Panc1 (cell line): ENCODE measurements around the gene MPP2. TPM values are rescaled to one million over a fixed set of nuclear protein-coding genes. Genes with fewer than 3 reads are reported as not detected.

Source experiments
- ATAC-seq: fragments of 200-7000 bp; cut with Tn5 transposase; 2 replicates; pipeline ENCODE4 v1.9.1; 2020; ENCODE audit warnings: mild to moderate bottlenecking, moderate library complexity
- BruUV-seq: library from RNA; stranded (reverse); fragments of 400-500 nt; replicated peaks from 2 replicates; lab custom pipeline; 2021; lab: Mats Ljungman, UMichigan
- CTCF ChIA-PET: fragments of 300-600 bp; sonication (Branson Sonifier 250); formaldehyde crosslinking; loops from one replicate; lab custom pipeline; 2022; ENCODE audit warnings: antibody characterized with exemption; lab: Charles Lee
- POLR2A ChIA-PET: fragments of 300-600 bp; sonication (Branson Sonifier 250); formaldehyde crosslinking; loops from one replicate; lab custom pipeline; 2022; ENCODE audit warnings: antibody characterized with exemption; lab: Charles Lee
- DNase-seq: peaks from one replicate; pipeline ENCODE4 v3.0.0-alpha.2; 2010; ENCODE audit warnings: low read depth, low spot score
- H3K27ac ChIP-seq: 2 replicates; pipeline ENCODE4 v1.5.1; 2011; ENCODE audit warnings: mild to moderate bottlenecking, low read length, inconsistent platforms
- H3K27me3 ChIP-seq: fragments of 200-500 bp; sonication (Bioruptor generic); 2 replicates; pipeline ENCODE4 v1.6.0; 2014; ENCODE audit warnings: low read length, inconsistent platforms; ENCODE audit not compliant: control insufficient read depth, insufficient read depth
- H3K36me3 ChIP-seq: fragments of 200-500 bp; sonication (Bioruptor generic); 2 replicates; pipeline ENCODE4 v1.5.1; 2014; ENCODE audit warnings: inconsistent platforms, mild to moderate bottlenecking, low read length, moderate library complexity; ENCODE audit not compliant: control insufficient read depth, insufficient read depth
- H3K4me1 ChIP-seq: 2 replicates; pipeline ENCODE4 v1.5.1; 2011; ENCODE audit warnings: inconsistent platforms, mild to moderate bottlenecking, low read length, moderate library complexity; ENCODE audit not compliant: control insufficient read depth, insufficient read depth
- H3K4me3 ChIP-seq, 2 experiments: 2 replicates each; pipeline ENCODE4 v1.5.1; 2011 to 2012; ENCODE audit warnings: low read depth in 2 of 2, low read length in 2 of 2, mild to moderate bottlenecking in 2 of 2, inconsistent platforms in 1 of 2, moderate library complexity in 1 of 2
- H3K9me3 ChIP-seq: fragments of 200-500 bp; sonication (Bioruptor generic); 2 replicates; pipeline ENCODE4 v1.5.1; 2014; ENCODE audit warnings: low read depth, mild to moderate bottlenecking, inconsistent platforms, low read length, moderate library complexity; ENCODE audit not compliant: control insufficient read depth, insufficient read depth
- POLR2AphosphoS5 ChIP-seq: IDR thresholded peaks from 2 replicates; pipeline ENCODE4 v1.6.1; 2012; ENCODE audit warnings: mild to moderate bottlenecking, low read depth, low read length, moderate library complexity
- REST ChIP-seq, 2 experiments: IDR thresholded peaks; 2 replicates each; pipeline ENCODE4 v1.6.1; 2011 to 2012; ENCODE audit warnings: low read depth in 2 of 2, control low read depth in 1 of 2, low read length in 1 of 2, mild to moderate bottlenecking in 1 of 2, moderate library complexity in 1 of 2; ENCODE audit not compliant: insufficient read depth in 1 of 2
- SIN3A ChIP-seq: IDR thresholded peaks from 2 replicates; pipeline ENCODE4 v1.6.1; 2012; ENCODE audit warnings: low read depth, mild to moderate bottlenecking, low read length, moderate library complexity, borderline replicate concordance; ENCODE audit not compliant: insufficient read depth
- TCF7L2 ChIP-seq: IDR thresholded peaks from 2 replicates; pipeline ENCODE4 v1.6.1; 2011; ENCODE audit warnings: mild to moderate bottlenecking, low read depth, low read length, inconsistent platforms
- in situ Hi-C: cut with HindIII; loops from 2 replicates; pipeline ENCODE4 v1.10.0; 2016; ENCODE audit warnings: low sequenced_read_pairs, low pct_unique_long_range_greater_than_20kb
- intact Hi-C: fragments of 100-400 bp; cut with micrococcal nuclease; formaldehyde crosslinking; loops from one replicate; pipeline ENCODE4 v1.10.0; 2022; ENCODE audit not compliant: unreplicated experiment
- total RNA-seq: library from RNA; stranded (reverse); gene quantifications from one replicate; pipeline ENCODE4 v1.2.1, GENCODE V29; 2021; ENCODE audit not compliant: unreplicated experiment
- TF ChIP-seq, protein P1 (sequence below): fragments of 450-650 bp; IDR thresholded peaks from 2 replicates; pipeline ENCODE4 v1.5.1; 2017; ENCODE audit warnings: mild to moderate bottlenecking

The MPP2 gene
- total RNA-seq, 1 experiment from 2014 or later = 3.5 TPM

DNA sequence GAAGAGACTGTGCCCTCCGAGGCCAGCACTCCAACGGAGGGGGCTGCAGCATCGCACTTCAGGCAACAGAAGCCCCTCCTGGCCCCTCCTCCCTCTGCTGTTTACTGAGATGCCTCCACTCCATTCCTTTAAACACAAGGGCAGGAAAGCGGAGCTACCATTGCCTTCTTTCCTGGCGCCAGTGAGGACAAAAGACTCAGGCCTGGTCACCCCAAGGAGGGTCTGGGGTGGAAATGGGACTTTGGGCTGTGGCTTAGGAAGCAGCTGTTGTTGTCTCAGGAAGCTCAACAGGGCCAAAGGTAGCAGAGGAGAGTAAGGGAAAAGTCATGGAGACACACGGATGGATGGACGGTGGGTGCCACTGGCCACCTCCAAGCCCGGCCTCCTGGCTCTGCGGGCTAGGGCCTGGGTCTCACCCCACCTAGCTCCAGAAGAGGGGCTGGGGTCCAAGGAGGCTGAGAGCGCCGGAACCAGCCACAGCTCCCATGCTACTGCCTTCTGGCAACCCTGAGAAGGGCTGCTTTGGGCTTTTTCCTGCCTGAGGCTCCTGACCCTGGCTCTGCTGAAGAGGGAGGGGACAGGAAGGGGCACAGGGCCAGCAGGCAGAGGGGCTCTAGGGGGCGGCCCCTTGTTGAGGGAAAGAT, 49.3 kb downstream of the MPP2 start:
- Histone ChIP-seq H3K4me3 (no peak overlapping the region), H3K9me3 (no peaks in the 10 kb centered on the region), H3K27ac (no peak overlapping the region), H3K27me3 (no peaks in the 10 kb centered on the region), H3K36me3 (no peaks in the 10 kb centered on the region), H3K4me1 (no peaks in the 10 kb centered on the region)
- CTCF ChIA-PET = no interaction called here
- in situ Hi-C loops = no loop called here
- BruUV-seq = no TSS peak
- ATAC-seq = no peak
- TF ChIP-seq, protein P1, sequence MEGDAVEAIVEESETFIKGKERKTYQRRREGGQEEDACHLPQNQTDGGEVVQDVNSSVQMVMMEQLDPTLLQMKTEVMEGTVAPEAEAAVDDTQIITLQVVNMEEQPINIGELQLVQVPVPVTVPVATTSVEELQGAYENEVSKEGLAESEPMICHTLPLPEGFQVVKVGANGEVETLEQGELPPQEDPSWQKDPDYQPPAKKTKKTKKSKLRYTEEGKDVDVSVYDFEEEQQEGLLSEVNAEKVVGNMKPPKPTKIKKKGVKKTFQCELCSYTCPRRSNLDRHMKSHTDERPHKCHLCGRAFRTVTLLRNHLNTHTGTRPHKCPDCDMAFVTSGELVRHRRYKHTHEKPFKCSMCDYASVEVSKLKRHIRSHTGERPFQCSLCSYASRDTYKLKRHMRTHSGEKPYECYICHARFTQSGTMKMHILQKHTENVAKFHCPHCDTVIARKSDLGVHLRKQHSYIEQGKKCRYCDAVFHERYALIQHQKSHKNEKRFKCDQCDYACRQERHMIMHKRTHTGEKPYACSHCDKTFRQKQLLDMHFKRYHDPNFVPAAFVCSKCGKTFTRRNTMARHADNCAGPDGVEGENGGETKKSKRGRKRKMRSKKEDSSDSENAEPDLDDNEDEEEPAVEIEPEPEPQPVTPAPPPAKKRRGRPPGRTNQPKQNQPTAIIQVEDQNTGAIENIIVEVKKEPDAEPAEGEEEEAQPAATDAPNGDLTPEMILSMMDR = no peak
- TF ChIP-seq REST (IDR thresholded peaks at IDR 0.05; ENCODE audit: insufficient read depth in 1 of 2, low read depth in 2 of 2, low read length in 1 of 2) (no peak), TCF7L2 (no peak), POLR2AphosphoS5 (no peak), SIN3A (no peak)
- intact Hi-C loops = no loop called here
- DNase-seq = no peak
- POLR2A ChIA-PET = no interaction called here

DNA sequence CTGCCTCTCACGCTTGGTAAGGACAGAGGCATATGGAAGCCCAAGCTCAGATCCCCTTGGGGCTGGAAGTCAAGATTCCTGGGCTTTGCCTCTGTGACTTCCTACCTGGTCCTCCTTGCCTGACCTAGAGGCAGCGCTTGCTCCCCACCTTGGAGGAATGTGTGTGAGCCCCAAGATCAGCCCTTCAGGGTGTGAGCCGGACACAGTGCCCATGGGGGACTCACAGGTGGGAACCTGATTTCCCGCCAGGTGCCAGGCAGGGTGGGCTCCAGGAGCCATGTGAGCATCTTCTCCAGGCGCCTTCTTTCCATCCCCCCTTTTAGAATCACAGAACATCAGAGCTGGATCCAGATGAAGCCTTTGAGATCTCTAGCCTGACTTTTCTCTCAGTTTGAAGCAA, 50.2 kb downstream of the MPP2 start:
- H3K4me1 ChIP-seq = no peaks in the 10 kb centered on the region
- POLR2A ChIA-PET = no interaction called here
- H3K27ac ChIP-seq = no peak overlapping the region
- H3K4me3 ChIP-seq = no peak overlapping the region
- no peak for ATAC-seq
- BruUV-seq = no TSS peak
- H3K36me3 ChIP-seq = no peaks in the 10 kb centered on the region
- TF ChIP-seq SIN3A = no peak
- TF ChIP-seq TCF7L2 = no peak
- TF ChIP-seq, protein P1 = no peak
- no peak for TF ChIP-seq REST (IDR thresholded peaks at IDR 0.05; ENCODE audit: insufficient read depth in 1 of 2, low read depth in 2 of 2, low read length in 1 of 2)
- no peak for TF ChIP-seq POLR2AphosphoS5
- intact Hi-C loops (no loop called here), in situ Hi-C loops (no loop called here)
- CTCF ChIA-PET = no interaction called here
- no peak for DNase-seq
- H3K9me3 ChIP-seq = no peaks in the 10 kb centered on the region
- no peaks in the 10 kb centered on the region for H3K27me3 ChIP-seq
